ENCODE measurements around the gene HCN2.

DNA sequence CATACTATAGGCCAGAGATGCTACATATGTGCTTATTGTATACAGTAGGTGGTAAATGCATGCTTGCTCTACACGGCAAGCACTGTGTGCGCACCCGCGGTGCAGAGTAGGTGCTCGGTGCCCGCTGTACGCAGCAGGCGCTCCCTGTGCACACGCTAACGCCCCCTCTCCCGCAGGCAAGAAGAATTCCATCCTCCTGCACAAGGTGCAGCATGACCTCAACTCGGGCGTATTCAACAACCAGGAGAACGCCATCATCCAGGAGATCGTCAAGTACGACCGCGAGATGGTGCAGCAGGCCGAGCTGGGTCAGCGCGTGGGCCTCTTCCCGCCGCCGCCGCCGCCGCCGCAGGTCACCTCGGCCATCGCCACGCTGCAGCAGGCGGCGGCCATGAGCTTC, 25.9 kb downstream of the HCN2 start:
- TF ChIP-seq POLR2A (IDR thresholded peaks at IDR 0.05) (no peak), CTCF (IDR thresholded peaks at IDR 0.05) (no peak), POLR2AphosphoS5 (IDR thresholded peaks at IDR 0.05) (no peak)

Data from breast epithelium (tissue), 3 donors.